Measurements from ENCODE around the gene CORO2A. TPM values are rescaled to one million over a fixed set of nuclear protein-coding genes. Genes with fewer than 3 reads are reported as not detected.

Gene CORO2A
- total and polyA plus RNA-seq, 2 donors (not counting 3 experiments of a cell fraction or from before 2014, with no cell fraction given) = 0.35 to 0.53 TPM

GRCh38 chr9:98182889-98183599, 9.4 kb downstream of the CORO2A start:
- DNase-seq (ENCODE audit: low read depth, low spot score) (no peak), FAIRE-seq (no peak)
- no peak for TF ChIP-seq JUN (IDR thresholded peaks at IDR 0.05; ENCODE audit: borderline replicate concordance, insufficient read depth, insufficient read length, low read depth)
- no peak for TF ChIP-seq MAX (IDR thresholded peaks at IDR 0.05; ENCODE audit: insufficient read depth, insufficient read length)
- TF ChIP-seq POLR2A (IDR thresholded peaks at IDR 0.05; ENCODE audit: low read depth, low read length) = no peak
- no peak for TF ChIP-seq POLR2AphosphoS5 (IDR thresholded peaks at IDR 0.05; ENCODE audit: insufficient read depth, low read depth, low read length)
- no peak for TF ChIP-seq CTCF (IDR thresholded peaks at IDR 0.05; ENCODE audit: extremely low read depth in 1 of 2, insufficient read depth in 1 of 2, low read depth in 1 of 2, low read length in 2 of 2)
- no peak for TF ChIP-seq FOS (IDR thresholded peaks at IDR 0.05; ENCODE audit: borderline replicate concordance, insufficient read depth, low read length)
- no peak for TF ChIP-seq GATA2 (IDR thresholded peaks at IDR 0.05; ENCODE audit: insufficient read depth, insufficient read length, low read depth, low read length)
- no peak for TF ChIP-seq MYC (IDR thresholded peaks at IDR 0.05; ENCODE audit: low read depth, low read length)
- TF ChIP-seq EZH2 (IDR thresholded peaks at IDR 0.05; ENCODE audit: borderline replicate concordance, low read depth, low read length, severe bottlenecking) = no peak
- no peaks in the 10 kb centered on the region for H4K20me1 ChIP-seq (replicated peaks; ENCODE audit: control insufficient read depth, extremely low read depth, insufficient read depth, low read length)
- no peaks in the 10 kb centered on the region for H3K9me3 ChIP-seq (replicated peaks; ENCODE audit: control insufficient read depth, insufficient read depth, low read length)
- ChIA-PET POLR2A (interaction anchor here (0.5 kb wide), 1 partner anchor 9 kb away, joined by 7 read pairs; no protein-coding TSS in a partner anchor), CTCF (no interaction called here)
- H3K27ac ChIP-seq (ENCODE audit: insufficient read depth, low read depth, low read length) = no peak overlapping the region
- H3K9ac ChIP-seq (replicated peaks; ENCODE audit: extremely low read depth, insufficient read depth, low read length) = no peak overlapping the region
- H3K4me2 ChIP-seq (ENCODE audit: insufficient read depth, low read length) = no peak overlapping the region
- no peaks in the 10 kb centered on the region for H3K79me2 ChIP-seq (ENCODE audit: control insufficient read depth, insufficient read depth, low read length)
- no peaks in the 10 kb centered on the region for H3K9me1 ChIP-seq (replicated peaks; ENCODE audit: control insufficient read depth, extremely low read depth, insufficient read depth, low read length)
- intact Hi-C loops (cut with micrococcal nuclease) (no loop called here), dilution Hi-C loops (cut with MboI; ENCODE audit: extremely low pct_ligation_motif_present, low sequenced_read_pairs) (no loop called here)
- no peak overlapping the region for H3K4me3 ChIP-seq (replicated peaks in 1 of 3; ENCODE audit: insufficient read depth in 1 of 3, low read depth in 1 of 3, low read length in 3 of 3)
- no peak overlapping the region for H2AFZ ChIP-seq (ENCODE audit: low read depth, low read length)
- H3K27me3 ChIP-seq (ENCODE audit: control insufficient read depth in 2 of 2, insufficient read depth in 2 of 2, low read length in 2 of 2) = no peaks in the 10 kb centered on the region
- BruUV-seq (replicated peaks) = no TSS peak
- H3K36me3 ChIP-seq (ENCODE audit: control insufficient read depth in 2 of 2, extremely low read depth in 1 of 2, insufficient read depth in 2 of 2, low read length in 2 of 2) = no peaks in the 10 kb centered on the region
- no peaks in the 10 kb centered on the region for H3K4me1 ChIP-seq (ENCODE audit: control insufficient read depth, extremely low read depth, insufficient read depth, low read length)
